H1 (cell line): ENCODE data around the gene CORIN. TPM values are rescaled to one million over a fixed set of nuclear protein-coding genes. Genes with fewer than 3 reads are reported as not detected.

Source experiments
- CHD7 ChIP-seq: fragments of 300-600 bp; sonication (generic); IDR thresholded peaks from 2 replicates; pipeline ENCODE4 v1.7.1; 2012; ENCODE audit warnings: low read length, moderate library complexity, mild to moderate bottlenecking, inconsistent platforms; ENCODE audit not compliant: insufficient replicate concordance
- CTBP2 ChIP-seq: IDR thresholded peaks from 2 replicates; pipeline ENCODE4 v1.7.0; 2011; ENCODE audit warnings: borderline replicate concordance, mild to moderate bottlenecking, moderate library complexity, mixed read lengths, low read length; ENCODE audit not compliant: insufficient read depth, insufficient read length
- SP1 ChIP-seq: IDR thresholded peaks from 2 replicates; pipeline ENCODE4 v1.6.1; 2011; ENCODE audit warnings: low read depth, low read length
- YY1 ChIP-seq: IDR thresholded peaks from 2 replicates; pipeline ENCODE4 v1.6.1; 2011; ENCODE audit warnings: low read depth, mild to moderate bottlenecking, low read length
- polyA plus RNA-seq, 7 experiments: library from polyadenylated mRNA; depleted of rRNA in 3 of 7; stranded (reverse) in 5 of 7; unstranded in 2 of 7; fragments of >200 nt in 5 of 7; fragments of 200-250 nt in 2 of 7; gene quantifications; 1 replicate in 5 of 7; 2 replicates in 1 of 7; 4 replicates in 1 of 7; pipeline versions ENCODE4 v1.2.1 to v1.2.3, GENCODE V29; 2011 to 2013; ENCODE audit warnings: missing spikeins in 2 of 7, mixed read lengths in 2 of 7
- total RNA-seq: library from RNA; stranded (reverse); fragmentation: NEBNext Ultra II Directional; extraction: Animal tissue kit (Norgen Biotek cat#: 25700); gene quantifications from 2 replicates; pipeline ENCODE4 v1.2.1, GENCODE V29; 2021

CORIN gene
- total and polyA plus RNA-seq, 2 of the 8 experiments (the other 6 are each of a cell fraction or from before 2014, with no cell fraction given) = 0.09 to 0.32 TPM

- no peak for TF ChIP-seq CHD7
- TF ChIP-seq CTBP2 = no peak
- TF ChIP-seq SP1 = no peak
- TF ChIP-seq YY1 = no peak
Measured at GRCh38 chr4:47615385-47615784, 222.5 kb downstream of the CORIN start (continued).
